ENCODE results near the gene PPIB.

Gene PPIB

DNA sequence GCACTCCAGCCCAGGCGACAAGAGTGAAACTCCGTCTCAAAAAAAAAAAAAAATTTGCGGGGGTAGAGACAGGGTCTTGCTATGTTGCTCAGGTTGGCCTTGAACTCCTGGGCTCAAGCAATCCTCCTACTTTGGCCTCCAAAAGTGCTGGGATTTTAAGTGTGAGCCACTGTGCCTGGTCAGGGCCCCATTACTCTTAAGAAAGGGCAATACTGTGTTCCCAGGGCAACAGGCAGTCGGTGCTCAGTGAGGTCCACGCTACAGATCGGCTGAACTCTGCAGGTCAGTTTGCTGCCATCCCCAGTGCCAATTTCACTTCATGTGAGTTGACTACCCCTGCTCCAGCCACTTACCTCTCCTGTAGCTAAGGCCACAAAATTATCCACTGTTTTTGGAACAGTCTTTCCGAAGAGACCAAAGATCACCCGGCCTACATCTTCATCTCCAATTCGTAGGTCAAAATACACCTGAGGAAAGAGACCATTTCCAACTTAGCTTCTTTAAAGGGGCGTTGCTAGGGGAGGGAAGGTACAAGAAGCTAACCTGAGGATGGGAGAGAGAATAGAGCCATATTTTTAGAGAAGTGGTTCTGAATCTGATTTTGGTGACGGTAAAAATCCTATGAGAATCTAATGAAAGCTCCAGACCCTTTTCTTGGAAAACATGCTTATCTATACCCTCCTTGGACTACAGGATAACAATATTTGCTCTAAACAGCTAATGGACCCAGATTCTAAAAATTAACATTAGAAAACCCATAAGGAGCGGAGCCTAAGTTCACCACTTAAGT, 939 bp downstream of the PPIB start:
- H3K27ac ChIP-seq = peak overlapping the region in 19 of 21 experiments; percentile 79 to 97 (median 88)
- peak overlapping the region; percentile 65 to 90 (median 76) for H3K4me3 ChIP-seq

DNA sequence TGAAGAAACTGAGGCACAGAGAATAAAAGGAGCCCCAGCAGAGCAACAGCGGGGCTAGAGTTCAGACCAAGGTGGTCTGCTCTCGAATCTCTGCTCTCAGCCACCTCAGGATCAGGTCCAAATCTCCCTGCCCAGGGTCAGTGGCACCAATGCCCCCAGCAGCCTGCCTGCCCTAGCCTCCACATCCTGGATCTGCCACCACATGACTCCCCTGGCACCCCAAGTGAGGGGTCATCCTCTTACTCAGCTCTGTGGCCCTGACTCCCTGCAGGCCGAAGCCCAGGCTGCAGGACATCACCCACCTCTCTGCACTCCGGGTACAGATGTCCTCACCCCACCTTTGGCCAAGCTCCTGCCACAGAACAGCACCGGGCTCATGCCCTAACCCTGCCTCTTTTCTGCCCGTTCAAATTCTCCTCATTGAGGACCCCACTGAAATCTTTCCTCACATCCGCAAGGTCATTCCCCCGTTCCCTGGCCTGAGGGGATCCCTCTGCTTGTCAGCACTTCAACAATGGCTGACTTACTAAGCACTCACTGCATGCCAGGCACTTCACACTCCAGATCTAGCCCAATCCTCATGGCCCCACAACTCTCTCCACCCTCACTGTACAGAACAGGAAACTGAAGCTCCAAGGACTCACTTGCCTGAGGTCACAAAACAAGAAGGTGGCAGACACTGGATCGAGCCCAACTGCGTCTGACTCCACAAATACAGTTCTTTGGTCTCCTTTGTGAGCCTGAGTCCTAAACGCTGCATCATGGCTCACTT, 4.3 kb downstream of the PPIB start:
- Histone ChIP-seq H3K27ac (no peak overlapping the region), H3K4me3 (no peak overlapping the region)

GRCh38 chr15:64157599-64158125, 5.2 kb downstream of the PPIB start:
- Histone ChIP-seq H3K4me3 (no peak overlapping the region), H3K27ac (no peak overlapping the region)

DNA sequence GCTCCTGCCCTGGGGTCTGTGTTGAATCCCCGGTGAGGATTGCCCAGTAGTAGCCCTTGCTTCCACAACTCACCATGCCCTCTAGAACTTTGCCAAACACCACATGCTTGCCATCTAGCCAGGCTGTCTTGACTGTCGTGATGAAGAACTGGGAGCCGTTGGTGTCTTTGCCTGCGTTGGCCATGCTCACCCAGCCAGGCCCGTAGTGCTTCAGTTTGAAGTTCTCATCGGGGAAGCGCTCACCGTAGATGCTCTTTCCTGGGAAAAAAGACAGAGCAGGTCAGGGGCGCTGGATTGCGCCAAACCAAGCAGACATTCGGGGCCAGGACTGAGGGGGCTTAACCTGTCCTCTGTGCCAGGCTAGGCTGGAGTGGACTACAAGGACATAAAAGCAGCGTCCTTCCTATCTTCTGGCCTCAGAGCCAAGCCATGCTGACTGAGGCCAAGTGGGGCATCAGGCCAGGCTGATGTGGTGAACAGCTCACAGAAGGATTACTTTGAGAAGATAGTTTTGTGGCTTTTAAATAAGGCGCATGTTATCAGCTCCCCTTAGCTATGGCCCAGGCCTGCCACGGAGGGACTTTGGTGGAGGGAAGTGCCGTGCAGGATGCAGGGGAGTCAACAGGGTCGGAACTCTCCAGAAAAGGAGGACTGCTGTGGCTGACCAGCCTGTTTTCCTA, 6.0 kb downstream of the PPIB start:
- H3K27ac ChIP-seq = no peak overlapping the region
- H3K4me3 ChIP-seq = no peak overlapping the region

- H3K4me3 ChIP-seq = no peak overlapping the region
- H3K27ac ChIP-seq = no peak overlapping the region
These were observed 6.8 kb downstream of the PPIB start for GRCh38 chr15:64155802-64156651.

DNA sequence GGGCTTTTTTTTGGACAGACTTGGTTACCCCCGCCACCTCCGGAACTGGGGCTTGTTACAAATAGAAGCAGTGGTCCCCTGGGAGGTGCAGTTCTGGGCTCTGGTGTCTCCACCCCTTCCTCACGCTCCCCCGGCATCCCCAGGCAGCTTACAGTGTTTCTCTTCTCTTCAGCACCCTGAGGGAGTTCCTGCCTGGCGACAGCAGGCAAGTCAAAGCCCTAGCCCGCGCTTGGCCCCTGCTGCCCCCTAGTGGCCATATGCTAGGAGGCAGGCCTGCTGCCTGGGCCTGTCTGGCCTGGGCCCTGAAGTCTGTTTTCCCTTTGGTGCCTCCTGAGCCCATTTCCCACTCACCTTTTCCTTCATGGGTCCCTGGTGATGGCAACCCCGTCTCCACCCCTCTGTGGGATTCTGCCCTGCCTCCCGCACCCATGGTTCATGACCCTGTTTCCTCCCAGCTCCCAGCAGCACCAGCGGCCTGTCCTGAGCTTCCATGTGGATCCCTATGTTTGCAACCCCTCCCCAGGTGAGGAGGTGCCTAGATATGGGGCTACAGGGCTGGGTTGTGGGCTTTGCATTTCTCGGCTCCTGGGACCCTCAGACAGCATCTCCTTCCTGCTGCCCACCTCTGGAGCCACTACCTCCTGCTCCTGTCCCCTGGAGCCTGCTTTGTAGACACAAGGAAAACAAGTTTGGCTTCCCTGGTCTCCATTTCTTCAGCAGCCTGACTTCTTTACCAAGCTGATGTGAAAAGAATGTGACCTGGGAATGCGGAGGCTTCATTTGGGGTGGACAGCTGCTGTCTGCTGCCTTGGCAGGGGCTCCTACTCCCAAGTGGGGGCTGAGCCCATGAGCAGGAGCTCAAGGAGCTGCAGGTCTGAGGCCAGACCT, 9.1 kb downstream of the PPIB start:
- H3K4me3 ChIP-seq = peak overlapping the region in 1 of 7 experiments; percentile 12

GRCh38 chr15:64152507-64153387, 10.1 kb downstream of the PPIB start:
- Histone ChIP-seq H3K27ac (peak overlapping the region in 1 of 21 experiments; percentile 0), H3K4me3 (peak overlapping the region; percentile 16 to 44 (median 37))

More for the DNA sequence above, 9.1 kb downstream of the PPIB start:
- H3K27ac ChIP-seq = peak overlapping the region in 8 of 21 experiments; percentile 2 to 41 (median 18)

GRCh38 chr15:64151727-64152506, 10.9 kb downstream of the PPIB start, which contains the start of gene SNX22:
Gene SNX22, plus strand, starts transcription at chr15:64151731. Its CDS starts 45 bp downstream, at chr15:64151776.
- Histone ChIP-seq H3K27ac (peak within 1 kb of the TSS in 1 of 21 experiments; percentile 10), H3K4me3 (peak within 1 kb of the TSS; percentile 16 to 44 (median 37))

DNA sequence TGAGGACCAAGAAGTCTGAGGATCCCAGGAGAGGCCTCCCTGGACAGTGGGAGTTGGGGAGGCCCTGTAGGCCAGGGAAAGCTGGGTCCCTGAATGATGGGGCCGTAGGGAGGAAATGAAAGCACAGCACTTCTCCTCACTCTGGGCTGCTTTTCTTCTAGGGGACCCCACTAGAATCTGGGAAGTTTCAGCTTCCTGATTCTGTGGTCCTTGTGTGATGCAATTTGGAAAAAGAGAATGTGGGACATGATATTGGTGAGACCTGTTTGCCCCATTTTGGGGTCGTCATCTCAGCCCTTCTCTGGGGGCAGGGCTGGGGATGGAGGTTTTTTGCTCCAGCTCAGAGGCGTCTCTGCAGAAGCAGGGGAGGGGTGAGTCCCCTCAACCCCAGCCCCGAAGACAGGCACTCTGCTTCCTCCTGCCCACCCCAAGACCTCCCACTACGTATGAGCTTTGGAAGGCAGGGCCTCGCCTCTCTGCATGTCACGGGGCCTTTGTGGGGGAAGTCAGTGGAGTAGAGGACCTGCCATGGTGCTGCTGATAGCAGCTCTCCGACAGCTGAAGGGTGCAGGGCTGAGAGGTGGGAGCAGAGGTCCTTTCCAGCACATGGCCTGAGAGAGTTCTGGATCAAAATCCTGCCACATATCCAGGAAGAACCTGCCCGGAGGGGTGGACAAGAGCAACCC, 12.8 kb downstream of the PPIB start:
- no peak overlapping the region for H3K4me3 ChIP-seq
- no peak overlapping the region for H3K27ac ChIP-seq

DNA sequence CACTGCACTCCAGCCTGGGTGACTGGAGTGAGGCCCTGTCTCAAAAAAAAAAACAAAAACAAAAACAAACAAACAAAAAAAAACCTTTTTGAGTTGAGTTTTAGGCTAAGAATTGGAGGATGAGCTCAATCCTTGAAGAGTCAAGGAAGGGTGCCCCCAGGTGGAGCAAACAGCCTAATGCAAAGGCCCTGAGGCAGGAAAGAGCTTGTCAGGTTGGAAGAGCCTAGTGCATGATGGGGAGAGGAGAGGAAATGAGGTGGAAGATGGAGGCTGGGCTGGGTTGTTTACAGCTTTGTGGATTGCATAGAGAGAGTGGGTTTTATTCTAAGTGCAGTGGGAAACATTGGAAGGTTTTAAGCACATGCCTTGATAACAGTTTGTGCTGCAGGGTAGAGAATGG, 13.4 kb downstream of the PPIB start:
- no peak overlapping the region for H3K27ac ChIP-seq
- H3K4me3 ChIP-seq = no peak overlapping the region

DNA sequence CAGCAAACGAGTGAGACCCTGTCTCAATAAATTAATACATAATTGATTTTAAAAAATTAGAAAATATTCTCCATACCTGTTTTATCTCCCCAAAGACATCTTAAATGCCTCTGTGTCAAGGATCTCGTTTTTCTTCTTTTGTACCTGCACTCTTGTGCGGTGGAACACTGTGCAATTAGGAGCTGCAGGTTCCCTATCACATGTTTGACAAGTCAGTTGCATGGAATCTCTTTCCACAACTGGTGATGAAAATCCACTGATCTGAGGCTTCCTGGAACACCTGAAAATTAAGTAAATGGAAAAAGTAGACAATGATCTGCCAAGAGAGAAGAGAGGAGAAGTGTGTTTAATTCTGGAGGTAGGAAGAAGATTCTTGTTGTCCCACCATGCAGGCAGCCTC, 14.2 kb downstream of the PPIB start:
- Histone ChIP-seq H3K4me3 (no peak overlapping the region), H3K27ac (no peak overlapping the region)

GRCh38 chr15:64148168-64148567, 14.7 kb downstream of the PPIB start:
- no peak overlapping the region for H3K27ac ChIP-seq

DNA sequence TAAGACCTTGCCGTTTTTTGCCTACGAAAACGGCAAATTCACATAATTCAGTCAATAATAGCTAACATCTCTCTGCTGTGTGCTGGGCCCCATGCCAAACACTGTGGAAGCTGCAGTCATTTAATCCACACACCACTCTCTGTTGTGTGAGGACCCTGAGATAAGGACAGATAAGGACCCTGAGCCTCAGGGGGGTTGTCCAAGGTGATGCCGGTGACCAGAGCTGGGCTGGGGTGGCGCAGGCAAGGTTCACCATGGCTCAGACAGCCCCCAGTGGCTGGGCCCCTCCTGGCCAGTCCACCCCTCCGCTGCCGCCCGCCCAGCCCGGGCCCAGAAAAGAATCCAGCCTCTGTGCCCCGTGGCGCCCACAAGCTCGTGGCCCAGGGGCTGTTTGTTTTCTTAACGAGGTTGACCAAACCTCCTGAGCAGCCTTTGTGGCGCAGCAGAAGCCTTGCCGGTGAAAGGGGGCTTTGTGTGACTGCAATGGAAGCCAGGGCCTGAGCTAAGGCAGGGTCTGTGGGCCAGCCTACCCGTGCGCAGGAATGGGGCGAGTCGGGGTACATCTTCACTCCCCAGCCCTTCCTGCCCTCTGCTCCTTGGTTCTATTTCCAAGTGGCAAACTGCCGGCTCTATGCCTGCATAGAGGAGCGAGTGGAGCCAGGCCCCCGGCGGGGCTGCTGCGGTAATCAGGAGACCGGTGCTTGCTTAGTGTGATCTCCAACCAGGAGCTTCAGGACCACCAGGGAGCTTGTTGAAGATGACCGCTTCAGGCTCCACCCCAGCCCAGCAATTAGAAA, 15.7 kb downstream of the PPIB start:
- Histone ChIP-seq H3K27ac (no peak overlapping the region), H3K4me3 (no peak overlapping the region)

More at GRCh38 chr15:64148168-64148567, 14.7 kb downstream of the PPIB start:
- no peak overlapping the region for H3K4me3 ChIP-seq

DNA sequence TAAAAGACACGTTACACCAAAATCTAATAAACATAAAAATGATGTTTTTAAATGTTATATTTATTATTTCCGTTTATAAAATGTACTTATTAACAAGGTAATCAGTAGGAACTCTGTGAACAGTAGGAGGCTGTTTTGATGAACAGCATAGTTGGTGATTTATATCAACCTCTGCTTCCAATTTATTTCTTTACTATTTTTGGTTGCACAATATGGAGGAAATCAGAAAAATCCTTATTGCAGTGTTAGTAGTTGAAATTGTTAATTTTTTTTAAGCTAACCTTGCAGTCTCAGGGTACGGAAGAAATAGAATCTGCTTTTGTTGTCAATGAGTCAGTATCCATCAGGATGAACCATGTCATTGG, 16.3 kb downstream of the PPIB start:
- no peak overlapping the region for H3K4me3 ChIP-seq
- H3K27ac ChIP-seq = no peak overlapping the region

GRCh38 chr15:64146041-64146440, 16.8 kb downstream of the PPIB start:
- Histone ChIP-seq H3K27ac (no peak overlapping the region), H3K4me3 (no peak overlapping the region)

Data from skin epidermis (tissue), 12 donors.